ENCODE measurements around the gene TTC9.
A peak's percentile ranks its signal among the peaks of the same experiment; 100 is the strongest.

TTC9 gene

GRCh38 chr14:70642303-70643235 is 853 bp downstream of the TTC9 start:
- TF ChIP-seq EZH2phosphoT487 (IDR thresholded peaks at IDR 0.05; ENCODE audit: borderline replicate concordance, low read length) (no peak), CTCF (IDR thresholded peaks at IDR 0.05; ENCODE audit: low read depth, low read length, poor library complexity, severe bottlenecking) (peak; percentile 7)
- H3K27me3 ChIP-seq (ENCODE audit: control insufficient read depth, low read length) = no peaks in the 10 kb centered on the region
- peaks cover 64% of the 10 kb centered on the region for H3K36me3 ChIP-seq (ENCODE audit: control insufficient read depth, low read length)
- H3K79me2 ChIP-seq (ENCODE audit: control insufficient read depth, low read length) = peaks cover 92% of the 10 kb centered on the region
- no peaks in the 10 kb centered on the region for H3K9me3 ChIP-seq (ENCODE audit: control insufficient read depth, insufficient read depth, low read length)
- H3K9me2 ChIP-seq (replicated peaks; ENCODE audit: control insufficient read depth, low read length) = no peaks in the 10 kb centered on the region
- H4K20me1 ChIP-seq (ENCODE audit: control insufficient read depth, insufficient read depth, low read depth, low read length) = no peaks in the 10 kb centered on the region
- peak overlapping the region; percentile 92 for H3K4me3 ChIP-seq (ENCODE audit: low read length)
- H3F3A ChIP-seq (ENCODE audit: control insufficient read depth, insufficient read depth) = peaks cover 14% of the 10 kb centered on the region
- peaks cover 70% of the 10 kb centered on the region for H3K4me1 ChIP-seq (ENCODE audit: control insufficient read depth, low read length)
- H3K4me2 ChIP-seq (ENCODE audit: low read length) = peak overlapping the region; percentile 80
- H3K27ac ChIP-seq (ENCODE audit: low read depth, low read length) = peak overlapping the region; percentile 87

GRCh38 chr14:70643967-70644366 is 2.3 kb downstream of the TTC9 start:
- peaks cover 7% of the 10 kb centered on the region; the same call in 1 of the 2 replicates for H3F3A ChIP-seq (ENCODE audit: control insufficient read depth, insufficient read depth)
- peak overlapping the region; percentile 80 for H3K4me2 ChIP-seq (ENCODE audit: low read length)
- H3K9me2 ChIP-seq (replicated peaks; ENCODE audit: control insufficient read depth, low read length) = no peaks in the 10 kb centered on the region
- H3K79me2 ChIP-seq (ENCODE audit: control insufficient read depth, low read length) = peaks cover 94% of the 10 kb centered on the region
- peaks cover 68% of the 10 kb centered on the region for H3K36me3 ChIP-seq (ENCODE audit: control insufficient read depth, low read length)
- peak overlapping the region; percentile 92 for H3K4me3 ChIP-seq (ENCODE audit: low read length)
- H3K9me3 ChIP-seq (ENCODE audit: control insufficient read depth, insufficient read depth, low read length) = no peaks in the 10 kb centered on the region
- TF ChIP-seq CTCF (IDR thresholded peaks at IDR 0.05; ENCODE audit: low read depth, low read length, poor library complexity, severe bottlenecking) = peak; percentile 13
- no peak for TF ChIP-seq EZH2phosphoT487 (IDR thresholded peaks at IDR 0.05; ENCODE audit: borderline replicate concordance, low read length)
- H3K4me1 ChIP-seq (ENCODE audit: control insufficient read depth, low read length) = peaks cover 72% of the 10 kb centered on the region
- peak overlapping the region; percentile 87 for H3K27ac ChIP-seq (ENCODE audit: low read depth, low read length)
- no peaks in the 10 kb centered on the region for H3K27me3 ChIP-seq (ENCODE audit: control insufficient read depth, low read length)
- H4K20me1 ChIP-seq (ENCODE audit: control insufficient read depth, insufficient read depth, low read depth, low read length) = no peaks in the 10 kb centered on the region

- Histone ChIP-seq H3K79me2 (ENCODE audit: control insufficient read depth, low read length) (peaks cover 94% of the 10 kb centered on the region), H3K27ac (ENCODE audit: low read depth, low read length) (no peak overlapping the region), H3K4me1 (ENCODE audit: control insufficient read depth, low read length) (peaks cover 66% of the 10 kb centered on the region)
Observed at GRCh38 chr14:70645892-70646291, 4.2 kb downstream of the TTC9 start.

More at GRCh38 chr14:70645892-70646291, 4.2 kb downstream of the TTC9 start:
- Histone ChIP-seq H3K9me3 (ENCODE audit: control insufficient read depth, insufficient read depth, low read length) (no peaks in the 10 kb centered on the region), H3F3A (ENCODE audit: control insufficient read depth, insufficient read depth) (peaks cover 5% of the 10 kb centered on the region), H3K4me3 (ENCODE audit: low read length) (peak overlapping the region; percentile 29), H4K20me1 (ENCODE audit: control insufficient read depth, insufficient read depth, low read depth, low read length) (no peaks in the 10 kb centered on the region), H3K36me3 (ENCODE audit: control insufficient read depth, low read length) (peaks cover 82% of the 10 kb centered on the region), H3K9me2 (replicated peaks; ENCODE audit: control insufficient read depth, low read length) (no peaks in the 10 kb centered on the region), H3K4me2 (ENCODE audit: low read length) (peak overlapping the region; percentile 80), H3K27me3 (ENCODE audit: control insufficient read depth, low read length) (no peaks in the 10 kb centered on the region)
- TF ChIP-seq CTCF (IDR thresholded peaks at IDR 0.05; ENCODE audit: low read depth, low read length, poor library complexity, severe bottlenecking) (no peak), EZH2phosphoT487 (IDR thresholded peaks at IDR 0.05; ENCODE audit: borderline replicate concordance, low read length) (no peak)
